Smooth muscle cell of the brain vasculature (primary cell): ENCODE results near the gene TIMM44.
"Not testable (repeated sequence)": the region's sequence is repeated elsewhere in the genome, so short reads cannot be mapped to it uniquely, and the experiment has no call there.

ENCODE experiments used
- DNase-seq: peaks from one replicate; pipeline ENCODE4 v3.0.0-alpha.2; 2012; ENCODE audit warnings: low read depth, low spot score

Gene TIMM44

GRCh38 chr19:7900931-7901330, 42.5 kb downstream of the TIMM44 start:
- DNase-seq: no peak

- DNase-seq: no peak
Observed at GRCh38 chr19:7900401-7900870, 43.0 kb downstream of the TIMM44 start.

GRCh38 chr19:7899751-7900378, 43.6 kb downstream of the TIMM44 start:
- DNase-seq: no peak

GRCh38 chr19:7898967-7899366, 44.5 kb downstream of the TIMM44 start:
- no peak for DNase-seq

GRCh38 chr19:7897292-7897691, 46.2 kb downstream of the TIMM44 start:
- DNase-seq: no peak

- no peak for DNase-seq
Observed at GRCh38 chr19:7895565-7895964, 47.9 kb downstream of the TIMM44 start.

- DNase-seq: no peak
Observed at GRCh38 chr19:7894612-7895309, 48.7 kb downstream of the TIMM44 start.

- not testable (repeated sequence) for DNase-seq
Observed at GRCh38 chr19:7893362-7894101, 49.9 kb downstream of the TIMM44 start.

- DNase-seq: no peak
Observed at GRCh38 chr19:7888826-7889217, 54.6 kb downstream of the TIMM44 start.

GRCh38 chr19:7888145-7888825, 55.2 kb downstream of the TIMM44 start, which contains the start of gene LRRC8E:
Gene LRRC8E (plus strand): TSS chr19:7888510. CDS start chr19:7895604, 7,094 bp downstream.
- no peak for DNase-seq

- DNase-seq: no peak
Observed at GRCh38 chr19:7887408-7888144, 55.9 kb downstream of the TIMM44 start.

- no peak for DNase-seq
Observed at GRCh38 chr19:7885818-7886217, 57.6 kb downstream of the TIMM44 start.

- DNase-seq: no peak
Observed at GRCh38 chr19:7883796-7884570, 59.5 kb downstream of the TIMM44 start.

- no peak for DNase-seq
Observed at GRCh38 chr19:7883105-7883504, 60.4 kb downstream of the TIMM44 start.

GRCh38 chr19:7881910-7882309, 61.6 kb downstream of the TIMM44 start:
- DNase-seq: no peak

GRCh38 chr19:7879836-7880235, 63.6 kb downstream of the TIMM44 start:
- DNase-seq: no peak

GRCh38 chr19:7879111-7879807, 64.2 kb downstream of the TIMM44 start:
- no peak for DNase-seq

GRCh38 chr19:7877249-7877836, 66.1 kb downstream of the TIMM44 start:
- no peak for DNase-seq
